ENCODE measurements around the gene MEF2D. TPM values are rescaled to one million over a fixed set of nuclear protein-coding genes. Genes with fewer than 3 reads are reported as not detected.

The MEF2D gene
- total RNA-seq, 1 donor from 2014 or later = 26.6 TPM

- no peaks in the 10 kb centered on the region for H3K36me3 Mint-ChIP-seq (ENCODE audit: insufficient read depth)
- H3K27ac Mint-ChIP-seq = peak overlapping the region; percentile 46
- peaks cover 39% of the 10 kb centered on the region for H3K4me1 Mint-ChIP-seq (ENCODE audit: low read depth)
- TF ChIP-seq CTCF (IDR thresholded peaks at IDR 0.05; ENCODE audit: unreplicated experiment) = no peak
- no peaks in the 10 kb centered on the region for H3K9me3 Mint-ChIP-seq (ENCODE audit: low read depth)
- no peaks in the 10 kb centered on the region for H3K27me3 Mint-ChIP-seq
- no peak overlapping the region for H3K4me3 Mint-ChIP-seq (ENCODE audit: low read depth)
- DNase-seq (ENCODE audit: low spot score, unreplicated experiment) = no peak
These were observed 7.9 kb downstream of the MEF2D start for GRCh38 chr1:156492591-156493080.

GRCh38 chr1:156492013-156492590, 8.5 kb downstream of the MEF2D start:
- DNase-seq (ENCODE audit: low spot score, unreplicated experiment) = no peak
- H3K4me3 Mint-ChIP-seq (ENCODE audit: low read depth) = no peak overlapping the region
- no peaks in the 10 kb centered on the region for H3K9me3 Mint-ChIP-seq (ENCODE audit: low read depth)
- no peak overlapping the region for H3K27ac Mint-ChIP-seq
- no peak for TF ChIP-seq CTCF (IDR thresholded peaks at IDR 0.05; ENCODE audit: unreplicated experiment)
- H3K27me3 Mint-ChIP-seq = no peaks in the 10 kb centered on the region
- H3K36me3 Mint-ChIP-seq (ENCODE audit: insufficient read depth) = no peaks in the 10 kb centered on the region
- H3K4me1 Mint-ChIP-seq (ENCODE audit: low read depth) = peaks cover 36% of the 10 kb centered on the region

GRCh38 chr1:156491151-156491949, 9.2 kb downstream of the MEF2D start:
- H3K4me3 Mint-ChIP-seq (ENCODE audit: low read depth) = no peak overlapping the region
- DNase-seq (ENCODE audit: low spot score, unreplicated experiment) = no peak
- H3K4me1 Mint-ChIP-seq (ENCODE audit: low read depth) = peaks cover 29% of the 10 kb centered on the region
- no peaks in the 10 kb centered on the region for H3K36me3 Mint-ChIP-seq (ENCODE audit: insufficient read depth)
- H3K9me3 Mint-ChIP-seq (ENCODE audit: low read depth) = no peaks in the 10 kb centered on the region
- no peak for TF ChIP-seq CTCF (IDR thresholded peaks at IDR 0.05; ENCODE audit: unreplicated experiment)
- no peaks in the 10 kb centered on the region for H3K27me3 Mint-ChIP-seq
- no peak overlapping the region for H3K27ac Mint-ChIP-seq

GRCh38 chr1:156490401-156491032, 10.1 kb downstream of the MEF2D start:
- no peaks in the 10 kb centered on the region for H3K36me3 Mint-ChIP-seq (ENCODE audit: insufficient read depth)

More at GRCh38 chr1:156490401-156491032, 10.1 kb downstream of the MEF2D start:
- DNase-seq (ENCODE audit: low spot score, unreplicated experiment) = no peak
- Mint-ChIP-seq H3K9me3 (ENCODE audit: low read depth) (no peaks in the 10 kb centered on the region), H3K4me1 (ENCODE audit: low read depth) (peaks cover 22% of the 10 kb centered on the region), H3K27ac (peak overlapping the region; percentile 57), H3K4me3 (ENCODE audit: low read depth) (no peak overlapping the region), H3K27me3 (no peaks in the 10 kb centered on the region)
- peak; percentile 30 for TF ChIP-seq CTCF (IDR thresholded peaks at IDR 0.05; ENCODE audit: unreplicated experiment)

Measured in progenitor cell of endocrine pancreas (in vitro differentiated cells).